ENCODE data around the gene CD274.
A peak's percentile ranks its signal among the peaks of the same experiment; 100 is the strongest.

CD274 gene

DNA sequence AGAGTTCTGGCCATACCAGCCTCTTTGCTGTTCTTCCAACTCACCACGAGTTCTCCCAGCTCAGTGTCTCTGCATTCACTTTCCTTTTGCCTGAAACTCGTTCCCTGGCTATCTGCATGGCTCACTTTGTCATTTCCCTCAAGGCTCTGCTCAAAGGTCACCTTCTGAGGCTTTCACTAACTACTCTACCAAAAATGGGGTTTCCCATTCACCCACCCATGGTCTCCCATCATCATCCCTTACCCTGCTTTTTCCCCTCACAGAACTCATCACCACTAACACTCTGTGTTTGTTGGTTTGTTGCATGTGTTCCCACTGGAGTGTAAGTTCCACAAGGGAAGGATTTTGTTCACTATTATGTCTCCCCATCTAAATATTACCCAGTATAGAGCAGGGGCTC, 29.2 kb upstream of the CD274 start:
- H4K8ac ChIP-seq (ENCODE audit: low read depth, low read length) = no peak overlapping the region
- H3K9ac ChIP-seq (ENCODE audit: low read length) = no peak overlapping the region
- H3K18ac ChIP-seq (ENCODE audit: low read length) = no peak overlapping the region
- no peak overlapping the region for H4K5ac ChIP-seq (ENCODE audit: low read length)
- H3K27ac ChIP-seq (ENCODE audit: low read depth, low read length) = no peak overlapping the region
- no peak overlapping the region for H3K23ac ChIP-seq (ENCODE audit: low read length)
- no peak overlapping the region for H2BK5ac ChIP-seq (ENCODE audit: low read length)
- no peak overlapping the region for H2AK5ac ChIP-seq (ENCODE audit: low read length)
- no peak overlapping the region for H2BK120ac ChIP-seq (ENCODE audit: low read depth, low read length)
- no peaks in the 10 kb centered on the region for H3K79me1 ChIP-seq (ENCODE audit: low read length)
- no peak overlapping the region for H3K4me3 ChIP-seq (ENCODE audit: low read length)
- no peaks in the 10 kb centered on the region for H3K4me1 ChIP-seq (ENCODE audit: control insufficient read depth, low read depth, low read length)
- H2BK15ac ChIP-seq (replicated peaks; ENCODE audit: low read depth) = no peak overlapping the region
- H3K4ac ChIP-seq (ENCODE audit: low read depth, low read length) = no peak overlapping the region
- DNase-seq = no peak
- no peak overlapping the region for H3K4me2 ChIP-seq (ENCODE audit: low read length)
- no peaks in the 10 kb centered on the region for H3K36me3 ChIP-seq (ENCODE audit: control insufficient read depth, insufficient read depth, low read length)
- WGBS (ENCODE audit: extremely low coverage, insufficient coverage, low lambda C conversion rate) = no CpG with 5 or more reads among the region's 2 CpGs
- H3K56ac ChIP-seq (ENCODE audit: low read length) = no peak overlapping the region
- no peaks in the 10 kb centered on the region for H3K27me3 ChIP-seq (ENCODE audit: insufficient read depth, low read length, poor library complexity)
- no peaks in the 10 kb centered on the region for H3K79me2 ChIP-seq (ENCODE audit: control insufficient read depth, insufficient read depth, low read length)

DNA sequence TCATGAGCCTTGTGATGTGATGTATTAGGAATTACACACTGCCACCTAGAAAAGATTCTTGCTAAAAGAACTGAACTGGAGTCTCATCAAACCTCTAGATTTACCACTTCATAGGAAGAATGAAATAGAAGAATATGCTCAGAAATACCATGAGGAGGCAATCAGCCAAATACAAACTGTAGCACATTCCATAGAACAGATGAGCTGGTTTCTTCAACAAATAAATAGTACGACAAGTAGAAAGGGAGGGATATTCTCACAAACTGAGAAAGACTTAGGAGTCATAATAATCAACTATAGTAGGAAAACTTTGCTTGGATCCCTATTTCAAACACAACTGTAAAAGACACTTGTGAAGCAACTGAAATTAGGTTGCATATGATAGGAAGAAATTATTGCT, 28.1 kb upstream of the CD274 start:
- Histone ChIP-seq H2BK120ac (ENCODE audit: low read depth, low read length) (no peak overlapping the region), H3K79me1 (ENCODE audit: low read length) (no peaks in the 10 kb centered on the region), H3K27me3 (ENCODE audit: insufficient read depth, low read length, poor library complexity) (no peaks in the 10 kb centered on the region), H3K27ac (ENCODE audit: low read depth, low read length) (no peak overlapping the region), H3K23ac (ENCODE audit: low read length) (no peak overlapping the region), H4K5ac (ENCODE audit: low read length) (no peak overlapping the region), H3K18ac (ENCODE audit: low read length) (no peak overlapping the region), H3K4me1 (ENCODE audit: control insufficient read depth, low read depth, low read length) (no peaks in the 10 kb centered on the region), H3K9ac (ENCODE audit: low read length) (no peak overlapping the region), H3K36me3 (ENCODE audit: control insufficient read depth, insufficient read depth, low read length) (no peaks in the 10 kb centered on the region), H3K4me3 (ENCODE audit: low read length) (no peak overlapping the region), H2AK5ac (ENCODE audit: low read length) (no peak overlapping the region), H3K4me2 (ENCODE audit: low read length) (no peak overlapping the region), H3K79me2 (ENCODE audit: control insufficient read depth, insufficient read depth, low read length) (no peaks in the 10 kb centered on the region), H3K56ac (ENCODE audit: low read length) (no peak overlapping the region), H2BK15ac (replicated peaks; ENCODE audit: low read depth) (no peak overlapping the region), H3K4ac (ENCODE audit: low read depth, low read length) (no peak overlapping the region), H4K8ac (ENCODE audit: low read depth, low read length) (no peak overlapping the region), H2BK5ac (ENCODE audit: low read length) (no peak overlapping the region)
- WGBS (ENCODE audit: extremely low coverage, insufficient coverage, low lambda C conversion rate) = no CpG with 5 or more reads among the region's 1 CpG
- no peak for DNase-seq

- peak; percentile 68 for DNase-seq
- Histone ChIP-seq H2BK120ac (ENCODE audit: low read depth, low read length) (no peak overlapping the region), H4K5ac (ENCODE audit: low read length) (no peak overlapping the region), H3K79me1 (ENCODE audit: low read length) (no peaks in the 10 kb centered on the region), H3K23ac (ENCODE audit: low read length) (no peak overlapping the region), H2BK15ac (replicated peaks; ENCODE audit: low read depth) (no peak overlapping the region), H3K9ac (ENCODE audit: low read length) (no peak overlapping the region), H4K8ac (ENCODE audit: low read depth, low read length) (no peak overlapping the region), H3K4me1 (ENCODE audit: control insufficient read depth, low read depth, low read length) (no peaks in the 10 kb centered on the region), H3K4me2 (ENCODE audit: low read length) (no peak overlapping the region), H3K79me2 (ENCODE audit: control insufficient read depth, insufficient read depth, low read length) (no peaks in the 10 kb centered on the region), H2AK5ac (ENCODE audit: low read length) (no peak overlapping the region), H3K27ac (ENCODE audit: low read depth, low read length) (no peak overlapping the region), H3K56ac (ENCODE audit: low read length) (no peak overlapping the region), H3K36me3 (ENCODE audit: control insufficient read depth, insufficient read depth, low read length) (no peaks in the 10 kb centered on the region), H3K27me3 (ENCODE audit: insufficient read depth, low read length, poor library complexity) (no peaks in the 10 kb centered on the region), H2BK5ac (ENCODE audit: low read length) (no peak overlapping the region), H3K4ac (ENCODE audit: low read depth, low read length) (no peak overlapping the region), H3K18ac (ENCODE audit: low read length) (no peak overlapping the region), H3K4me3 (ENCODE audit: low read length) (no peak overlapping the region)
- no CpG with 5 or more reads among the region's 2 CpGs for WGBS (ENCODE audit: extremely low coverage, insufficient coverage, low lambda C conversion rate)
These were observed 25.2 kb upstream of the CD274 start for GRCh38 chr9:5425006-5425628.

DNA sequence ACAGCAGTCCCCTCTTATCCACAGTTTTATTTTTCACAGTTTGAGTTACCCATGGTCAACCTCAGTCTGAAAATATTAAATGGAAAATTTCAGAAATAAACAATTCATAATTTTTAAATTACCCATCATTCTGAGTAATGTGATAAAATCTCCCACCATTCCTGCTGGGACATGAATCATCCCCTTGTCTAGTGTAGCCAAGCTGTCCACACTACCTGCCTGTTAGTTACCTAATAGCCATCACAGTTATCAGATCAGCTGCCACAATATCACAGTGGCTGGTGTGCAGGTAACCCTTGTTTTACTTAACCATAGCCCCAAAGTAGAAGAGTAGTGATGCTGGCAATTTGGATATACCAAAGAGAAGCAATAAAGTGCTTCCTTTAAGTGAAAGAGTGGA, 23.3 kb upstream of the CD274 start:
- Histone ChIP-seq H3K23ac (ENCODE audit: low read length) (no peak overlapping the region), H3K18ac (ENCODE audit: low read length) (no peak overlapping the region), H3K4me2 (ENCODE audit: low read length) (no peak overlapping the region), H3K4me3 (ENCODE audit: low read length) (no peak overlapping the region), H3K79me2 (ENCODE audit: control insufficient read depth, insufficient read depth, low read length) (no peaks in the 10 kb centered on the region), H3K27ac (ENCODE audit: low read depth, low read length) (no peak overlapping the region), H3K79me1 (ENCODE audit: low read length) (no peaks in the 10 kb centered on the region), H4K5ac (ENCODE audit: low read length) (no peak overlapping the region), H3K27me3 (ENCODE audit: insufficient read depth, low read length, poor library complexity) (no peaks in the 10 kb centered on the region), H3K56ac (ENCODE audit: low read length) (no peak overlapping the region), H2BK120ac (ENCODE audit: low read depth, low read length) (no peak overlapping the region), H2BK15ac (replicated peaks; ENCODE audit: low read depth) (no peak overlapping the region), H4K8ac (ENCODE audit: low read depth, low read length) (no peak overlapping the region), H3K36me3 (ENCODE audit: control insufficient read depth, insufficient read depth, low read length) (no peaks in the 10 kb centered on the region), H3K4ac (ENCODE audit: low read depth, low read length) (no peak overlapping the region), H3K9ac (ENCODE audit: low read length) (no peak overlapping the region), H2AK5ac (ENCODE audit: low read length) (no peak overlapping the region), H2BK5ac (ENCODE audit: low read length) (no peak overlapping the region), H3K4me1 (ENCODE audit: control insufficient read depth, low read depth, low read length) (no peaks in the 10 kb centered on the region)
- DNase-seq = no peak

DNA sequence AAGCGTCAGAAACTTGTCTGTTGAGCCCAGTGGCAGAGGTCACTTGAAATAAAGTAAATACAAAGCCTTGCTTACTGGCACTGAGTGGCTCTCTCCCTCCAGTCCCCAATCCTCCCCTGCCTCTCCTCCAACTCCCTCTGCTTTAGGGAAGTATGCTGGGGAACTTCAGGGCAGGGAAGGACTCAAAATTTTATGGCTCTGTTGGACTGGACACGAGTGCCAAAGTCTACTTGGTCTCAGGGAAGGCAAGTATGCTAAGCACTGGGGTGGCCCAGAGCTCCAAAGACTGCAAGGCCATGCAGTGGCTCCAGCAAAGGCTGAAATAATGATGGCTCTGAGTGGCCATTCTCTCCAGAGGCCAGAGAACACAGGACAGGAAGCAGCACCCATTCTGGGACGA, 22.2 kb upstream of the CD274 start:
- no peak overlapping the region for H3K23ac ChIP-seq (ENCODE audit: low read length)
- no peak overlapping the region for H3K9ac ChIP-seq (ENCODE audit: low read length)
- H3K4me2 ChIP-seq (ENCODE audit: low read length) = no peak overlapping the region
- H3K79me2 ChIP-seq (ENCODE audit: control insufficient read depth, insufficient read depth, low read length) = no peaks in the 10 kb centered on the region
- H4K5ac ChIP-seq (ENCODE audit: low read length) = no peak overlapping the region
- no peak overlapping the region for H4K8ac ChIP-seq (ENCODE audit: low read depth, low read length)
- H2AK5ac ChIP-seq (ENCODE audit: low read length) = no peak overlapping the region
- H3K4ac ChIP-seq (ENCODE audit: low read depth, low read length) = no peak overlapping the region
- no peak overlapping the region for H3K4me3 ChIP-seq (ENCODE audit: low read length)
- DNase-seq = no peak
- WGBS (ENCODE audit: extremely low coverage, insufficient coverage, low lambda C conversion rate) = no CpG with 5 or more reads among the region's 3 CpGs
- H2BK5ac ChIP-seq (ENCODE audit: low read length) = no peak overlapping the region
- H3K79me1 ChIP-seq (ENCODE audit: low read length) = no peaks in the 10 kb centered on the region
- H3K18ac ChIP-seq (ENCODE audit: low read length) = no peak overlapping the region
- H2BK120ac ChIP-seq (ENCODE audit: low read depth, low read length) = no peak overlapping the region
- no peaks in the 10 kb centered on the region for H3K27me3 ChIP-seq (ENCODE audit: insufficient read depth, low read length, poor library complexity)
- no peaks in the 10 kb centered on the region for H3K4me1 ChIP-seq (ENCODE audit: control insufficient read depth, low read depth, low read length)
- no peak overlapping the region for H3K27ac ChIP-seq (ENCODE audit: low read depth, low read length)
- no peak overlapping the region for H2BK15ac ChIP-seq (replicated peaks; ENCODE audit: low read depth)
- no peaks in the 10 kb centered on the region for H3K36me3 ChIP-seq (ENCODE audit: control insufficient read depth, insufficient read depth, low read length)
- no peak overlapping the region for H3K56ac ChIP-seq (ENCODE audit: low read length)

DNA sequence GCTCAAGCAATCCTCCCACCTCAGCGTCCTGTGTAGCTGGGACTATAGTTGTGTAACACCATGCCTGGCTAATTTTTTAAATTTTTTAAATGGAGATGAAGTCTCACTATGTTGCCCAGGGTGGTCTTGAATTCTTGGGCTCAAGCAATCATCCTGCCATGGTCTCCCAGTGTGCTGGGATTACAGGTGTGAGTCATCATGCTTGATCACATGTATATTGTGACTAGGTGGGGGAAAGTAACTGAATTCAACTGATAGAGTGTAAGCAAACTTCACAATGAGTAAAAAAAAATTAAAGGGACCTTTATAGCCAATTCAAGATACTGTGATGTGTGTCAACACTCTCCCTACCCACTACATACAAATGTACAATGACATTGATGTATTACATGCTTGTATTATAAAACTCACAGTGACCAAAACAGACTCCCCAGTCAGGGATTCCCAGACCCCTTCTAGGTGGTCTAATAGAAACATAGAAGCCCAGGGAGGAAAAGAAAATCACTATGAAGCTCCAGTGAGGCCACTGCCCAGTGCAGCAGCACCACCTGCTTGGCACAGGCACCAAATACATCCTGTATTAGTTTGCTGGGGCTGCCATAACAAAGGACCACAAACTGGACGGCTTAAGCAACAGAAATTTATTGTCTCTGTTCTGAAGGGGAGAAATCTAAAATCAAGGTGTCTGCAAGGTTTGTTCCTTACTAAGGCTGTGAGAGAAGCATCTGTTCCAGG, 21.4 kb upstream of the CD274 start:
- Histone ChIP-seq H3K18ac (ENCODE audit: low read length) (no peak overlapping the region), H4K8ac (ENCODE audit: low read depth, low read length) (no peak overlapping the region), H3K4me1 (ENCODE audit: control insufficient read depth, low read depth, low read length) (no peaks in the 10 kb centered on the region), H2BK120ac (ENCODE audit: low read depth, low read length) (no peak overlapping the region), H2AK5ac (ENCODE audit: low read length) (no peak overlapping the region), H3K4me3 (ENCODE audit: low read length) (no peak overlapping the region), H3K9ac (ENCODE audit: low read length) (no peak overlapping the region), H3K79me1 (ENCODE audit: low read length) (no peaks in the 10 kb centered on the region), H2BK15ac (replicated peaks; ENCODE audit: low read depth) (no peak overlapping the region), H3K27me3 (ENCODE audit: insufficient read depth, low read length, poor library complexity) (no peaks in the 10 kb centered on the region), H3K23ac (ENCODE audit: low read length) (no peak overlapping the region), H3K4me2 (ENCODE audit: low read length) (no peak overlapping the region), H3K27ac (ENCODE audit: low read depth, low read length) (no peak overlapping the region), H3K56ac (ENCODE audit: low read length) (no peak overlapping the region), H2BK5ac (ENCODE audit: low read length) (no peak overlapping the region), H3K4ac (ENCODE audit: low read depth, low read length) (no peak overlapping the region), H4K5ac (ENCODE audit: low read length) (no peak overlapping the region), H3K36me3 (ENCODE audit: control insufficient read depth, insufficient read depth, low read length) (no peaks in the 10 kb centered on the region), H3K79me2 (ENCODE audit: control insufficient read depth, insufficient read depth, low read length) (no peaks in the 10 kb centered on the region)
- DNase-seq = no peak
- no CpG with 5 or more reads among the region's 2 CpGs for WGBS (ENCODE audit: extremely low coverage, insufficient coverage, low lambda C conversion rate)

Data from mesendoderm (in vitro differentiated cells).